Omental fat pad (tissue), 4 donors: ENCODE results near the gene SLC25A24. TPM values are rescaled to one million over a fixed set of nuclear protein-coding genes. Genes with fewer than 3 reads are reported as not detected.

ENCODE experiments used
- ATAC-seq: fragments of 150-250 bp; one replicate; pipeline ENCODE4 v1.9.1; 2016; ENCODE audit warnings: mild to moderate bottlenecking, moderate library complexity; ENCODE audit not compliant: low FRiP score
- DNase-seq: peaks from one replicate; pipeline ENCODE4 v3.0.0-alpha.2; 2019; ENCODE audit warnings: low spot score
- CTCF ChIP-seq, 3 donors: fragments of 450-650 bp; IDR thresholded peaks; one replicate each; pipeline ENCODE4 v1.5.1; 2016 to 2017; ENCODE audit warnings: antibody characterized with exemption in 3 of 3, mild to moderate bottlenecking in 3 of 3, moderate library complexity in 2 of 3
- total RNA-seq, 4 donors: library from RNA; depleted of rRNA; stranded (reverse); fragments of >200 nt; gene quantifications; one replicate each; pipeline ENCODE4 v1.1.0, GENCODE V29; 2016

The SLC25A24 gene
- total RNA-seq, 4 donors from 2014 or later: 25.8 to 46.0 (median 41.6) TPM

- ATAC-seq (no peak), DNase-seq (no peak)
- TF ChIP-seq CTCF (IDR thresholded peaks at IDR 0.05): no peak
These were observed 80.0 kb downstream of the SLC25A24 start for GRCh38 chr1:108120163-108120562.

- TF ChIP-seq CTCF (IDR thresholded peaks at IDR 0.05): no peak
- ATAC-seq (no peak), DNase-seq (no peak)
These were observed 80.6 kb downstream of the SLC25A24 start for GRCh38 chr1:108119500-108119899.

GRCh38 chr1:108117945-108118902 lies 81.9 kb downstream of the SLC25A24 start:
- ATAC-seq (peak; percentile 41), DNase-seq (no peak)
- no peak for TF ChIP-seq CTCF (IDR thresholded peaks at IDR 0.05)

- no peak for ATAC-seq
- DNase-seq: no peak
- TF ChIP-seq CTCF (IDR thresholded peaks at IDR 0.05): no peak
These were observed 82.9 kb downstream of the SLC25A24 start for GRCh38 chr1:108117237-108117636.

- no peak for ATAC-seq
- no peak for DNase-seq
- TF ChIP-seq CTCF (IDR thresholded peaks at IDR 0.05): no peak
These were observed 86.0 kb downstream of the SLC25A24 start for GRCh38 chr1:108114033-108114599.

- no peak for TF ChIP-seq CTCF (IDR thresholded peaks at IDR 0.05)
- DNase-seq: no peak
- ATAC-seq: no peak
These were observed 86.6 kb downstream of the SLC25A24 start for GRCh38 chr1:108113496-108113895.
